HPDE6-E6E7 (cell line): Measurements from ENCODE around the gene A2M.

Source experiments
- DNase-seq: peaks from one replicate; pipeline ENCODE4 v3.0.0; 2011; ENCODE audit warnings: missing footprints; ENCODE audit errors: extremely low spot score

The A2M gene

GRCh38 chr12:9122091-9122609, 6.4 kb upstream of the A2M start:
- no peak for DNase-seq

GRCh38 chr12:9120487-9121184, 4.9 kb upstream of the A2M start:
- DNase-seq: no peak

- DNase-seq: no peak
Observed at GRCh38 chr12:9118158-9118557, 2.4 kb upstream of the A2M start.

GRCh38 chr12:9114946-9115345, 773 bp downstream of the A2M start:
- DNase-seq: no peak

- DNase-seq: no peak
Observed at GRCh38 chr12:9113987-9114309, 1.8 kb downstream of the A2M start.

- DNase-seq: no peak
Observed at GRCh38 chr12:9113296-9113986, 2.3 kb downstream of the A2M start.

- no peak for DNase-seq
Observed at GRCh38 chr12:9112076-9112853, 3.5 kb downstream of the A2M start.

GRCh38 chr12:9111525-9111924, 4.2 kb downstream of the A2M start:
- DNase-seq: no peak

GRCh38 chr12:9109737-9110491, 5.8 kb downstream of the A2M start:
- DNase-seq: no peak

GRCh38 chr12:9109213-9109522, 6.6 kb downstream of the A2M start:
- no peak for DNase-seq

- no peak for DNase-seq
Observed at GRCh38 chr12:9108504-9109212, 7.1 kb downstream of the A2M start.

- no peak for DNase-seq
Observed at GRCh38 chr12:9107542-9107873, 8.2 kb downstream of the A2M start.

GRCh38 chr12:9106610-9107541, 8.8 kb downstream of the A2M start:
- DNase-seq: no peak

- no peak for DNase-seq
Observed at GRCh38 chr12:9106067-9106466, 9.7 kb downstream of the A2M start.

- DNase-seq: no peak
Observed at GRCh38 chr12:9104767-9105423, 10.8 kb downstream of the A2M start.

GRCh38 chr12:9104087-9104486, 11.6 kb downstream of the A2M start:
- no peak for DNase-seq

GRCh38 chr12:9103050-9103849, 12.5 kb downstream of the A2M start:
- no peak for DNase-seq

GRCh38 chr12:9101018-9101687, 14.6 kb downstream of the A2M start:
- DNase-seq: no peak
